Mucosa of descending colon (tissue), 3 donors: Measurements from ENCODE around the gene TOPBP1. TPM values are rescaled to one million over a fixed set of nuclear protein-coding genes. Genes with fewer than 3 reads are reported as not detected.
"Not testable (repeated sequence)": the region's sequence is repeated elsewhere in the genome, so short reads cannot be mapped to it uniquely, and the experiment has no call there.

Experiments used
- ATAC-seq: fragments of 200-7000 bp; cut with Tn5 transposase; one replicate; pipeline ENCODE4 v1.9.1; 2020; ENCODE audit warnings: mild to moderate bottlenecking, moderate library complexity
- DNase-seq, 3 donors: peaks; one replicate each; pipeline ENCODE4 v3.0.0-alpha.2; 2020
- H3K36me3 ChIP-seq: fragments of 200-600 bp; one replicate; pipeline ENCODE4 v1.8.0; 2021; ENCODE audit warnings: low read depth, mild to moderate bottlenecking
- H3K4me1 ChIP-seq: fragments of 200-600 bp; one replicate; pipeline ENCODE4 v1.8.0; 2021; ENCODE audit warnings: low read depth, mild to moderate bottlenecking
- H3K4me3 ChIP-seq: fragments of 200-600 bp; one replicate; pipeline ENCODE4 v1.8.0; 2021; ENCODE audit warnings: mild to moderate bottlenecking
- H3K9me3 ChIP-seq: fragments of 200-600 bp; one replicate; pipeline ENCODE4 v1.8.0; 2021; ENCODE audit warnings: mild to moderate bottlenecking
- CTCF ChIP-seq: fragments of 200-600 bp; IDR thresholded peaks from one replicate; pipeline ENCODE4 v1.8.0; 2022; ENCODE audit warnings: antibody characterized with exemption, mild to moderate bottlenecking
- intact Hi-C, 2 donors: fragments of 100-400 bp; cut with DNase I in 1 of 2; cut with micrococcal nuclease in 1 of 2; formaldehyde crosslinking; loops; one replicate each; pipeline versions ENCODE4 v1.11.0 to v1.11.1; 2022; cut with DNase I, micrococcal nuclease
- total RNA-seq, 3 donors: library from RNA; stranded (reverse); fragmentation: NEBNext Ultra II Directional in 2 of 3; extraction: Animal tissue kit (Norgen Biotek cat#: 25700) in 2 of 3; gene quantifications; one replicate each; pipeline versions ENCODE4 v1.2.1 to v1.2.4, GENCODE V29; 2021 to 2023
- donor health status: DM: no; HTN: no; CAD: no; lungs with moderate emphysema.
- donor health status: DM: no; HTN: no; CAD: no.
- donor health status: DM: no; HTN: yes; CAD: no.

Gene TOPBP1
- total RNA-seq, 3 donors from 2014 or later, result 22.8 to 31.7 (median 23.9) TPM

DNA sequence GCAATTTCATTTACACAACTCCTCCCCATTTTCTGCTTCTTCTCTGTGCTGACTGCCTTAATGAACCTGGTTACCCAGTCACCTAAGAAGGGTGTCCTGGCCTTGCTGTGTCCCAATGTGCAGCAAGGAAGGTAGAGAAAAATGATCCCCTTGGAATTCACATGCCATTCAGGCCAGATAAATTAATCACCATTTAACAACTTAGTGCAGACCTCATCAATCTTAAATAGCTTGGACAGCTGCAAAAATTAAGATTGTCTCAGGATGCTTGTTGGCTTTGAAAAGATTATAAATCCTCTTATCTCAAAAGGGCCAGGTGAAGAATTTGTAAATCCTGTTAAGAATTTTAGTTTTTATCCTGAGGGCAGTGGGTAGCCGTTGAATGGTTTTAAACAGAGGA is 97.9 kb downstream of the TOPBP1 start:
- ATAC-seq (no peak), DNase-seq (no peak)
- H3K4me1 ChIP-seq, result no peaks in the 10 kb centered on the region
- H3K36me3 ChIP-seq, result no peaks in the 10 kb centered on the region
- H3K4me3 ChIP-seq, result no peak overlapping the region
- intact Hi-C loops, result no loop called here
- H3K9me3 ChIP-seq, result no peaks in the 10 kb centered on the region
- TF ChIP-seq CTCF, result no peak

GRCh38 chr3:133563186-133563591 is 98.6 kb downstream of the TOPBP1 start:
- ATAC-seq (no peak), DNase-seq (no peak)
- intact Hi-C loops, result no loop called here
- TF ChIP-seq CTCF, result no peak
- Histone ChIP-seq H3K36me3 (no peaks in the 10 kb centered on the region), H3K4me1 (no peaks in the 10 kb centered on the region), H3K4me3 (no peak overlapping the region), H3K9me3 (no peaks in the 10 kb centered on the region)

GRCh38 chr3:133562376-133562775 is 99.4 kb downstream of the TOPBP1 start:
- intact Hi-C loops, result no loop called here
- Histone ChIP-seq H3K9me3 (no peaks in the 10 kb centered on the region), H3K4me3 (no peak overlapping the region), H3K4me1 (no peaks in the 10 kb centered on the region), H3K36me3 (no peaks in the 10 kb centered on the region)
- DNase-seq (no peak), ATAC-seq (no peak)
- no peak for TF ChIP-seq CTCF

DNA sequence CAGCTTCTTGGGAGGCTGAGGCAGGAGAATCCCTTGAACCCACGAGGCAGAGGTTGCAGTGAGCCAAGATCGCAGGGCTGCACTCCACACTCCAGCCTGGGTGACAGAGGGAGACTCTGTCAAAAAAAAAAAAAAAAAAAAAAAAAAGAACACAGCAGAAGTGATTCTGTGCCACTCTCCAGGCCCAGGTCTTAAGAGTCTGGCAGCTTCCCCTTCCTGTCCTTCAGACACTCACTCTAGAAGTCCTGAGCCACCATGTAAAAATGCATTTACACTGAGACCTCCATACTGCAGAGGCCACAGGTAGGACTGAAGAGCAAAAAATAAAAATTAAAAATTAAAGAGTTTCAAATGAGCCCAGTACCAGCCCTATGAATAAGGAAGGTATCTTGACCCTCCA is 100.1 kb downstream of the TOPBP1 start:
- TF ChIP-seq CTCF, result no peak
- intact Hi-C loops, result no loop called here

GRCh38 chr3:133551589-133551988 is 110.2 kb downstream of the TOPBP1 start:
- intact Hi-C loops, H3K4me3 ChIP-seq, DNase-seq, ATAC-seq, H3K9me3 ChIP-seq, H3K36me3 ChIP-seq, H3K4me1 ChIP-seq: not testable (repeated sequence)

More for the DNA sequence above, 100.1 kb downstream of the TOPBP1 start:
- ATAC-seq, result no peak
- Histone ChIP-seq H3K4me1 (no peaks in the 10 kb centered on the region), H3K36me3 (no peaks in the 10 kb centered on the region), H3K9me3 (no peaks in the 10 kb centered on the region), H3K4me3 (no peak overlapping the region)
- no peak for DNase-seq

Other genes starting within 250 kb of the TOPBP1 start
- gene CDV3, start 88.3 kb downstream of the TOPBP1 start, total RNA-seq, result 100 to 1,000 TPM; 109 to 171 (median 138) TPM
- gene TF, start 84.5 kb upstream of the TOPBP1 start, total RNA-seq, result 10 to 100 TPM in 1 of 3 donors, 1 to 10 TPM in 1, under 1 TPM in 1; 0.51 to 13.5 (median 4.6) TPM
- 10 to 100 TPM; 29.2 to 38.1 (median 31.2) TPM for gene SRPRB, start 143.9 kb upstream of the TOPBP1 start, total RNA-seq
- gene RAB6B, start 233.9 kb upstream of the TOPBP1 start, total RNA-seq, result 10 to 100 TPM in 1 of 3 donors, 1 to 10 TPM in 2; 4.1 to 11.6 (median 4.8) TPM